ENCODE results near the gene PHTF1.

Gene PHTF1

GRCh38 chr1:113701429-113701828 lies 57.9 kb downstream of the PHTF1 start:
- POLR2A ChIA-PET, result no interaction called here
- DNase-seq (ENCODE audit: extremely low spot score), result no peak
- TF ChIP-seq SUZ12 (IDR thresholded peaks at IDR 0.05) (no peak), FOXK2 (IDR thresholded peaks at IDR 0.05) (no peak), NFRKB (IDR thresholded peaks at IDR 0.05) (no peak), ZNF384 (IDR thresholded peaks at IDR 0.05) (no peak), SP1 (IDR thresholded peaks at IDR 0.05) (no peak), TARDBP (IDR thresholded peaks at IDR 0.05) (no peak), ARNT (IDR thresholded peaks at IDR 0.05) (no peak), BHLHE40 (IDR thresholded peaks at IDR 0.05; ENCODE audit: borderline replicate concordance) (no peak), FOXA1 (IDR thresholded peaks at IDR 0.05) (no peak), HDGF (IDR thresholded peaks at IDR 0.05; ENCODE audit: borderline replicate concordance) (no peak), LEF1 (IDR thresholded peaks at IDR 0.05; ENCODE audit: borderline replicate concordance) (no peak), FOXM1 (IDR thresholded peaks at IDR 0.05; ENCODE audit: borderline replicate concordance) (no peak), L3MBTL2 (conservative IDR thresholded peaks at IDR 0.05) (no peak), ELF4 (IDR thresholded peaks at IDR 0.05) (no peak), CTBP1 (IDR thresholded peaks at IDR 0.05; ENCODE audit: borderline replicate concordance) (no peak)
- TF ChIP-seq, protein P1, sequence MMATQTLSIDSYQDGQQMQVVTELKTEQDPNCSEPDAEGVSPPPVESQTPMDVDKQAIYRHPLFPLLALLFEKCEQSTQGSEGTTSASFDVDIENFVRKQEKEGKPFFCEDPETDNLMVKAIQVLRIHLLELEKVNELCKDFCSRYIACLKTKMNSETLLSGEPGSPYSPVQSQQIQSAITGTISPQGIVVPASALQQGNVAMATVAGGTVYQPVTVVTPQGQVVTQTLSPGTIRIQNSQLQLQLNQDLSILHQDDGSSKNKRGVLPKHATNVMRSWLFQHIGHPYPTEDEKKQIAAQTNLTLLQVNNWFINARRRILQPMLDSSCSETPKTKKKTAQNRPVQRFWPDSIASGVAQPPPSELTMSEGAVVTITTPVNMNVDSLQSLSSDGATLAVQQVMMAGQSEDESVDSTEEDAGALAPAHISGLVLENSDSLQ (IDR thresholded peaks at IDR 0.05), result no peak
- CTCF ChIA-PET, result no interaction called here

GRCh38 chr1:113694910-113695309 lies 64.4 kb downstream of the PHTF1 start:
- DNase-seq (ENCODE audit: extremely low spot score), result no peak
- POLR2A ChIA-PET, result no interaction called here
- CTCF ChIA-PET, result no interaction called here
- no peak for TF ChIP-seq FOXA1 (IDR thresholded peaks at IDR 0.05)
- no peak for TF ChIP-seq NFRKB (IDR thresholded peaks at IDR 0.05)
- no peak for TF ChIP-seq L3MBTL2 (conservative IDR thresholded peaks at IDR 0.05)
- no peak for TF ChIP-seq ARNT (IDR thresholded peaks at IDR 0.05)
- TF ChIP-seq CTBP1 (IDR thresholded peaks at IDR 0.05; ENCODE audit: borderline replicate concordance), result no peak
- TF ChIP-seq ELF4 (IDR thresholded peaks at IDR 0.05), result no peak
- no peak for TF ChIP-seq BHLHE40 (IDR thresholded peaks at IDR 0.05; ENCODE audit: borderline replicate concordance)
- no peak for TF ChIP-seq HDGF (IDR thresholded peaks at IDR 0.05; ENCODE audit: borderline replicate concordance)
- TF ChIP-seq LEF1 (IDR thresholded peaks at IDR 0.05; ENCODE audit: borderline replicate concordance), result no peak
- TF ChIP-seq, protein P1 (IDR thresholded peaks at IDR 0.05), result no peak
- no peak for TF ChIP-seq TARDBP (IDR thresholded peaks at IDR 0.05)

GRCh38 chr1:113692824-113693431 lies 66.4 kb downstream of the PHTF1 start:
- no peak for DNase-seq (ENCODE audit: extremely low spot score)
- ChIA-PET CTCF (no interaction called here), POLR2A (no interaction called here)
- TF ChIP-seq L3MBTL2 (conservative IDR thresholded peaks at IDR 0.05) (no peak), HDGF (IDR thresholded peaks at IDR 0.05; ENCODE audit: borderline replicate concordance) (no peak), FOXK2 (IDR thresholded peaks at IDR 0.05) (no peak), ELF4 (IDR thresholded peaks at IDR 0.05) (no peak), ARNT (IDR thresholded peaks at IDR 0.05) (no peak), NFRKB (IDR thresholded peaks at IDR 0.05) (no peak), BHLHE40 (IDR thresholded peaks at IDR 0.05; ENCODE audit: borderline replicate concordance) (no peak), ZNF384 (IDR thresholded peaks at IDR 0.05) (no peak)
- TF ChIP-seq, protein P1 (IDR thresholded peaks at IDR 0.05), result no peak

DNA sequence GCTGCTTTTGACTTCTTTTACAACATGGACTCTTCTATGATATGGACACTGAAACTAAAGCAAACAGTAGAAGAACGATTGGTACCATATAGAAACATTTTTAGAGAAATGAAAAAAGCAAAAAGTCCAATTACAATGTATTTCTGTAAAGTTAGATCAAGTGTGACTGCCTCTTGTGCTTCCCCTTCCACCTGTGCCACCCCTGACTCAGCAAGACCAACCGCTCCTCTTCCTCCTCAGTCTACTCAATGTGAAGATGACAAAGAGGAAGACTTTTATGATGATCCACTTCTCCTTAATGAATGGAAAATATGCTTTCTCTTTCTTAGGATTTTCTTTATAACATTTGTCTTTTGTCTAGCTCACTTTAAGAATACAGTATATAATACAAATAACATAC lies 66.9 kb downstream of the PHTF1 start:
- ChIA-PET POLR2A (no interaction called here), CTCF (no interaction called here)
- no peak for DNase-seq (ENCODE audit: extremely low spot score)
- TF ChIP-seq ZNF384 (IDR thresholded peaks at IDR 0.05) (no peak), BHLHE40 (IDR thresholded peaks at IDR 0.05; ENCODE audit: borderline replicate concordance) (no peak), LEF1 (IDR thresholded peaks at IDR 0.05; ENCODE audit: borderline replicate concordance) (no peak), FOXK2 (IDR thresholded peaks at IDR 0.05) (no peak), L3MBTL2 (conservative IDR thresholded peaks at IDR 0.05) (no peak), FOXA1 (IDR thresholded peaks at IDR 0.05) (no peak), ARNT (IDR thresholded peaks at IDR 0.05) (no peak), NFRKB (IDR thresholded peaks at IDR 0.05) (no peak), FOXM1 (IDR thresholded peaks at IDR 0.05; ENCODE audit: borderline replicate concordance) (no peak), SUZ12 (IDR thresholded peaks at IDR 0.05) (no peak), HDGF (IDR thresholded peaks at IDR 0.05; ENCODE audit: borderline replicate concordance) (no peak), SP1 (IDR thresholded peaks at IDR 0.05) (no peak)
- TF ChIP-seq, protein P1 (IDR thresholded peaks at IDR 0.05), result no peak

- POLR2A ChIA-PET, result no interaction called here
- DNase-seq (ENCODE audit: extremely low spot score), result no peak
- CTCF ChIA-PET, result no interaction called here
- no peak for TF ChIP-seq TARDBP (IDR thresholded peaks at IDR 0.05)
- TF ChIP-seq L3MBTL2 (conservative IDR thresholded peaks at IDR 0.05), result no peak
- TF ChIP-seq SUZ12 (IDR thresholded peaks at IDR 0.05), result no peak
- no peak for TF ChIP-seq ARNT (IDR thresholded peaks at IDR 0.05)
- no peak for TF ChIP-seq NFRKB (IDR thresholded peaks at IDR 0.05)
- no peak for TF ChIP-seq FOXM1 (IDR thresholded peaks at IDR 0.05; ENCODE audit: borderline replicate concordance)
- no peak for TF ChIP-seq BHLHE40 (IDR thresholded peaks at IDR 0.05; ENCODE audit: borderline replicate concordance)
- no peak for TF ChIP-seq LEF1 (IDR thresholded peaks at IDR 0.05; ENCODE audit: borderline replicate concordance)
- TF ChIP-seq ELF4 (IDR thresholded peaks at IDR 0.05), result no peak
- no peak for TF ChIP-seq FOXA1 (IDR thresholded peaks at IDR 0.05)
- no peak for TF ChIP-seq CTBP1 (IDR thresholded peaks at IDR 0.05; ENCODE audit: borderline replicate concordance)
- TF ChIP-seq FOXK2 (IDR thresholded peaks at IDR 0.05), result no peak
- TF ChIP-seq, protein P1 (IDR thresholded peaks at IDR 0.05), result no peak
Observed at GRCh38 chr1:113691184-113691583, 68.1 kb downstream of the PHTF1 start.

Data from HEK293T (cell line).